ENCODE measurements around the gene KIFC3. TPM values are rescaled to one million over a fixed set of nuclear protein-coding genes. Genes with fewer than 3 reads are reported as not detected.
"Not testable (repeated sequence)": the region's sequence is repeated elsewhere in the genome, so short reads cannot be mapped to it uniquely, and the experiment has no call there.

KIFC3 gene
- total and polyA plus RNA-seq, 7 experiments from 2014 or later: 0.73 to 9.2 (median 1.6) TPM; not detected in 3

GRCh38 chr16:57732037-57732436 lies 70.3 kb downstream of the KIFC3 start:
- Histone ChIP-seq H3K27me3 (ENCODE audit: control insufficient read depth in 2 of 2, insufficient read depth in 2 of 2, low read length in 2 of 2) (no peaks in the 10 kb centered on the region), H3K27ac (ENCODE audit: low read depth, low read length) (no peak overlapping the region), H3K9me3 (ENCODE audit: control insufficient read depth in 2 of 3, low read length in 3 of 3) (no peaks in the 10 kb centered on the region), H3K4me1 (ENCODE audit: control insufficient read depth in 2 of 2, insufficient read depth in 2 of 2, low read length in 2 of 2) (peaks cover 11% of the 10 kb centered on the region in 2 donors), H3K4me3 (ENCODE audit: low read length) (no peak overlapping the region), H3K36me3 (ENCODE audit: control insufficient read depth in 2 of 3, insufficient read depth in 3 of 3, low read length in 3 of 3) (peaks cover 0 to 5% (median 0%) of the 10 kb centered on the region in 3 experiments)
- peaks cover 10 to 30% (median 18%) of the 10 kb centered on the region in 7 donors for H3K4me1 Mint-ChIP-seq
- ChIA-PET CTCF (no interaction called here), POLR2A (no interaction called here)
- H3K27me3 Mint-ChIP-seq: no peaks in the 10 kb centered on the region
- H3K9me3 Mint-ChIP-seq: peaks cover 0 to 26% (median 7%) of the 10 kb centered on the region in 11 donors
- ATAC-seq: no peak
- peaks cover 0 to 11% (median 7%) of the 10 kb centered on the region in 5 donors for H3K36me3 Mint-ChIP-seq
- H3K4me3 Mint-ChIP-seq: no peak overlapping the region
- no peak overlapping the region for H3K27ac Mint-ChIP-seq
- intact Hi-C loops (cut with micrococcal nuclease): loop anchor here in 1 of 2 donors (10.0 kb wide), 1 partner anchor 1307 kb away; the partner anchor contains the start of gene AMFR
- no peak for DNase-seq

- intact Hi-C loops (cut with micrococcal nuclease): loop anchor here in 1 of 2 donors (10.0 kb wide), 1 partner anchor 1306 kb away; the partner anchor contains the start of gene AMFR
- DNase-seq (no peak), ATAC-seq (no peak)
- Histone ChIP-seq H3K27me3 (ENCODE audit: control insufficient read depth in 2 of 2, insufficient read depth in 2 of 2, low read length in 2 of 2) (no peaks in the 10 kb centered on the region), H3K4me1 (ENCODE audit: control insufficient read depth in 2 of 2, insufficient read depth in 2 of 2, low read length in 2 of 2) (peaks cover 6% of the 10 kb centered on the region in 2 donors), H3K9me3 (ENCODE audit: control insufficient read depth in 2 of 3, low read length in 3 of 3) (no peaks in the 10 kb centered on the region), H3K27ac (ENCODE audit: low read depth, low read length) (no peak overlapping the region), H3K4me3 (ENCODE audit: low read length) (no peak overlapping the region), H3K36me3 (ENCODE audit: control insufficient read depth in 2 of 3, insufficient read depth in 3 of 3, low read length in 3 of 3) (peaks cover 0 to 5% (median 0%) of the 10 kb centered on the region in 3 experiments)
- H3K9me3 Mint-ChIP-seq: peaks cover 0 to 26% (median 7%) of the 10 kb centered on the region in 11 donors
- H3K4me1 Mint-ChIP-seq: peaks cover 1 to 20% (median 9%) of the 10 kb centered on the region in 7 donors
- peaks cover 0 to 11% (median 7%) of the 10 kb centered on the region in 5 donors for H3K36me3 Mint-ChIP-seq
- H3K27ac Mint-ChIP-seq: no peak overlapping the region
- H3K4me3 Mint-ChIP-seq: no peak overlapping the region
- CTCF ChIA-PET: interaction anchor here (0.7 kb wide), 1 partner anchor 1301 kb away, joined by 5 read pairs; no protein-coding TSS in a partner anchor
- POLR2A ChIA-PET: no interaction called here
- H3K27me3 Mint-ChIP-seq: no peaks in the 10 kb centered on the region
These were observed 71.2 kb downstream of the KIFC3 start for GRCh38 chr16:57730771-57731730.

GRCh38 chr16:57729852-57730251 lies 72.4 kb downstream of the KIFC3 start:
- CTCF ChIA-PET; H3K4me1 ChIP-seq (ENCODE audit: control insufficient read depth in 2 of 2, insufficient read depth in 2 of 2, low read length in 2 of 2); H3K4me3 ChIP-seq (ENCODE audit: low read length); H3K36me3 ChIP-seq (ENCODE audit: control insufficient read depth in 2 of 3, insufficient read depth in 3 of 3, low read length in 3 of 3); H3K27ac ChIP-seq (ENCODE audit: low read depth, low read length); H3K27me3 Mint-ChIP-seq; H3K27me3 ChIP-seq (ENCODE audit: control insufficient read depth in 2 of 2, insufficient read depth in 2 of 2, low read length in 2 of 2); H3K9me3 ChIP-seq (ENCODE audit: control insufficient read depth in 2 of 3, low read length in 3 of 3); H3K4me3 Mint-ChIP-seq; POLR2A ChIA-PET; DNase-seq; ATAC-seq; H3K27ac Mint-ChIP-seq: not testable (repeated sequence)
- Mint-ChIP-seq H3K9me3 (peaks cover 0 to 26% (median 7%) of the 10 kb centered on the region in 11 donors), H3K36me3 (peaks cover 0 to 11% (median 7%) of the 10 kb centered on the region in 5 donors), H3K4me1 (peaks cover 0 to 13% (median 6%) of the 10 kb centered on the region in 7 donors)
- intact Hi-C loops (cut with micrococcal nuclease): loop anchor here in 1 of 2 donors (10.0 kb wide), 1 partner anchor 1305 kb away; the partner anchor contains the start of gene AMFR

- POLR2A ChIA-PET: no interaction called here
- Histone ChIP-seq H3K27ac (ENCODE audit: low read depth, low read length) (no peak overlapping the region), H3K9me3 (ENCODE audit: control insufficient read depth in 2 of 3, low read length in 3 of 3) (no peaks in the 10 kb centered on the region), H3K27me3 (ENCODE audit: control insufficient read depth in 2 of 2, insufficient read depth in 2 of 2, low read length in 2 of 2) (no peaks in the 10 kb centered on the region), H3K4me1 (ENCODE audit: control insufficient read depth in 2 of 2, insufficient read depth in 2 of 2, low read length in 2 of 2) (peaks cover 0 to under 1% of the 10 kb centered on the region in 2 donors), H3K4me3 (ENCODE audit: low read length) (no peak overlapping the region), H3K36me3 (ENCODE audit: control insufficient read depth in 2 of 3, insufficient read depth in 3 of 3, low read length in 3 of 3) (no peaks in the 10 kb centered on the region)
- intact Hi-C loops (cut with micrococcal nuclease): no loop called here
- H3K4me1 Mint-ChIP-seq: peaks cover 0 to 9% (median 6%) of the 10 kb centered on the region in 7 donors
- no peak overlapping the region for H3K4me3 Mint-ChIP-seq
- no peak overlapping the region for H3K27ac Mint-ChIP-seq
- H3K36me3 Mint-ChIP-seq: peaks cover 0 to 11% (median 7%) of the 10 kb centered on the region in 5 donors
- no peak for DNase-seq
- ATAC-seq: no peak
- H3K27me3 Mint-ChIP-seq: no peaks in the 10 kb centered on the region
- peaks cover 0 to 26% (median 7%) of the 10 kb centered on the region in 11 donors for H3K9me3 Mint-ChIP-seq
- CTCF ChIA-PET: no interaction called here
These were observed 73.2 kb downstream of the KIFC3 start for GRCh38 chr16:57729182-57729484.

- H3K9me3 ChIP-seq (ENCODE audit: control insufficient read depth in 2 of 3, low read length in 3 of 3): no peaks in the 10 kb centered on the region
- ChIA-PET POLR2A (no interaction called here), CTCF (no interaction called here)
- intact Hi-C loops (cut with micrococcal nuclease): no loop called here
- Mint-ChIP-seq H3K36me3 (peaks cover 0 to 11% (median 7%) of the 10 kb centered on the region in 5 donors), H3K9me3 (peaks cover 0 to 26% (median 7%) of the 10 kb centered on the region in 11 donors), H3K27ac (no peak overlapping the region), H3K4me3 (no peak overlapping the region), H3K27me3 (no peaks in the 10 kb centered on the region), H3K4me1 (peaks cover 0 to 7% (median 5%) of the 10 kb centered on the region in 7 donors)
- no peaks in the 10 kb centered on the region for H3K27me3 ChIP-seq (ENCODE audit: control insufficient read depth in 2 of 2, insufficient read depth in 2 of 2, low read length in 2 of 2)
- no peaks in the 10 kb centered on the region for H3K36me3 ChIP-seq (ENCODE audit: control insufficient read depth in 2 of 3, insufficient read depth in 3 of 3, low read length in 3 of 3)
- no peak overlapping the region for H3K4me3 ChIP-seq (ENCODE audit: low read length)
- ATAC-seq (no peak), DNase-seq (no peak)
- H3K27ac ChIP-seq (ENCODE audit: low read depth, low read length): no peak overlapping the region
- no peaks in the 10 kb centered on the region for H3K4me1 ChIP-seq (ENCODE audit: control insufficient read depth in 2 of 2, insufficient read depth in 2 of 2, low read length in 2 of 2)
These were observed 73.7 kb downstream of the KIFC3 start for GRCh38 chr16:57728336-57729181.

GRCh38 chr16:57727610-57728009 lies 74.7 kb downstream of the KIFC3 start:
- no peak overlapping the region for H3K27ac Mint-ChIP-seq
- CTCF ChIA-PET: no interaction called here
- DNase-seq: no peak
- Histone ChIP-seq H3K36me3 (ENCODE audit: control insufficient read depth in 2 of 3, insufficient read depth in 3 of 3, low read length in 3 of 3) (no peaks in the 10 kb centered on the region), H3K9me3 (ENCODE audit: control insufficient read depth in 2 of 3, low read length in 3 of 3) (no peaks in the 10 kb centered on the region), H3K4me1 (ENCODE audit: control insufficient read depth in 2 of 2, insufficient read depth in 2 of 2, low read length in 2 of 2) (no peaks in the 10 kb centered on the region), H3K27ac (ENCODE audit: low read depth, low read length) (no peak overlapping the region), H3K4me3 (ENCODE audit: low read length) (no peak overlapping the region), H3K27me3 (ENCODE audit: control insufficient read depth in 2 of 2, insufficient read depth in 2 of 2, low read length in 2 of 2) (no peaks in the 10 kb centered on the region)
- H3K9me3 Mint-ChIP-seq: peaks cover 0 to 18% (median 2%) of the 10 kb centered on the region in 11 donors
- H3K36me3 Mint-ChIP-seq: peaks cover 0 to 2% (median 2%) of the 10 kb centered on the region in 5 donors
- POLR2A ChIA-PET: no interaction called here
- ATAC-seq: no peak
- H3K4me3 Mint-ChIP-seq: no peak overlapping the region
- no peaks in the 10 kb centered on the region for H3K4me1 Mint-ChIP-seq
- intact Hi-C loops (cut with micrococcal nuclease): no loop called here
- no peaks in the 10 kb centered on the region for H3K27me3 Mint-ChIP-seq
